ENCODE results near the gene TRAF7.
"Not testable (repeated sequence)": the region's sequence is repeated elsewhere in the genome, so short reads cannot be mapped to it uniquely, and the experiment has no call there.

TRAF7 gene

DNA sequence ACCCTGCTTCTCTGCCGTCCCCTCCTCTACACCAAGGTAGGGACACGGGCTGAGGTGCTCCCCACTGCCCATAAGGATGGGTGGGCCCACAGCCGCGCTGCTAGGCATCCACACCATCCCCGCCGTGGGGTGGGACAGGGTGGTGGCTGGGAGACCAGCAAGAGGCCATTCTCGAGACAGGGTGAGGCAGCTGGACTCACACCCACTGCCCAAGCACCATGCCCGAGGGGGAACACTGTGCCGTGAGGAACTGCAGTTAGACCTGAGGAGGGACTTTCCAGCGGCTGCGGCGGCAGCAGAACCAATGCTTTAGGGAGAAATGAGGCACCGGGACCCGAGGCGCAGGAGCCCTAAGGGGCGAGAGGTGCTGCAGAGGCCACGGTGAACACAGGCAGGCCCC is 33.2 kb upstream of the TRAF7 start:
- DNase-seq (ENCODE audit: low read depth in 2 of 2), result no peak

- not testable (repeated sequence) for DNase-seq (ENCODE audit: low read depth in 2 of 2)
Observed at GRCh38 chr16:2122934-2123683, 32.5 kb upstream of the TRAF7 start.

DNA sequence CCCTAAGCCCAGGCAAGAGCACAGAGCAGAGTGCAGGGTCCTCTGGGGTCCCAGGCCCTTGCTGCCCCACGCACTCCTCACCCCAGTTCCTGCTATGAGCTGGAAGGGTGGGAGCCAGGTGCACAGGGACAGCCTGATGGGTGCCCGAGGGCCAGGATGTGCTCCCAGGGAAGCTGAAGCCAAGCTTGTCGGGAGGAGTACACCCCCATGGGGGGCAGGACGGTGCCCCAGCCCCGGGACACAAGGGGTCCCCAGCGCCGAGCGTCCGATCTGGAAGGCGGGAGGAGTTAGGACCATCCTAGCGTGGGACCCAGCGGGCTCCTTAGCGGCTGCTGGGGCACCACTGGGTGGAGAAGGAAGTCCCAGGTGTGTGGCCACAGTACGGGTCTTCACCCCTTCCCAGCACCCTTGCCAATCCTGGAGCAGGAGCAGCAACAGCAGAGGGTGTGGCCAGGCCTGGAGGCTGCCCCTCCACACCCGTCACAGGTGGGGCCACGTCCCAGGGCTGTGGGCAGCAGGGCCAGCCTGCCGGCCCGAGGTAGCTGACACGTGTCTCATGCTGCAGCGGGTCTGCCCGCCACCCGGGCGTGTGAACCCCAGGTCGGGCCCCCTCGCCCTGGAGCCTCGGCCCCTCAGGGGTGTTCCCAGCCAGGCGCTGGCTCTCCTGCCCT is 31.7 kb upstream of the TRAF7 start:
- DNase-seq (ENCODE audit: low read depth in 2 of 2), result not testable (repeated sequence)

- not testable (repeated sequence) for DNase-seq (ENCODE audit: low read depth in 2 of 2)
Observed at GRCh38 chr16:2124377-2124693, 31.2 kb upstream of the TRAF7 start.

DNA sequence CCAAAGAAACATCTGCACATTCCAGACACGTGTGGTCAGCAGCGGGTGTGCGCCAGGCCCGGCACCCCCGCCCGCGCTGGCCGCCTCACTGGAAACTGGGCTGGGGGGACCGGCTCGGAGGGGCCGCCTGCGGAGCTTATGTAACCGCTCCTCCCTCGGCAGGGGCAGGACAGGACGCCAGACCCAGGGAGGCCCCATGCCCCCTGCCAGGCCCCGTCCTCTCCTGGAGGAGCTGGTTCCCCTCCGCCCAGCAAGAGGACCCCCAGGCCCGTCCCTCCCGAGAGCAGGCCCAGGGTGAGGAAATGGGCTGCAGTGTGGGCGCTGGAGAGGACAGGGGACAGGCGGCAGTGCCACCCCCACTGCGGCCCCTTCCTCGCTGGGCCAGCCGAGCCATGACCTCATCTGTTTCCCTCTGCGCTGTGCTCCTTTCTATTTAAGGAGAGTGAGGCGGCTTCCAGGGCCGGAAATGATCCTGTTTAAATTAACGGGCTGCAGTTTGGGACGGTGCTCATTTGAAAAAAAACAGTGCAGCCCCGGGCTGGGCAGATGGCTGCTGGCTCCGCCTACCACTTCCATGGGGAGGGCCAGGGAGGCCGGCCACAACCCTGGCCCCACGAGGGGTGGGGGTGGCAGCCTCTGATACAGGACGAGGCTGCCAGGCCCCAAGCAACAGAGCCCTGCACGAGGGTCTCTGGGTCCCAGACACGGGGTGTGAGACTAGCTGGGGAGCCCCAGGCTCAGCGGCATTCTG is 30.7 kb upstream of the TRAF7 start:
- DNase-seq (ENCODE audit: low read depth in 2 of 2), result peak in 1 of 2 experiments; percentile 32

DNA sequence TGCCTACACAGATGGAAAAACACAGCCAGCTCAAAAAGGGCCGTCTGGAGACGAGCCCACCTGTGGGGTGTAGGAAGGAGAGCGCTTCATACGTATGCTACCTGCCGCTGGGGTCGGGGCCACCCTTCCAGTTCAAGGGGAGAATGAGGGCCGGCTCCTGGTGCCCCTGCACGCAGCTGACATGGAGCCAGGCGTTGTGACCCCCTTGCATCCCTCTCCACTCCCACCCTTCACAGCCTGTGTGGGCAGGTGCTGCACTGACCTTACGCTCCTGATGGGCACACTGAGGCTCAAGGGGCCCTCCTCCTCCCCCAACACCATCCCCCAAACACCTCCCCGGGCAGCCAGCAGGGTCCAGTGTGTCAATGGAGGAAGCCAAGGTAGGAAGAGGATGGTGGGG is 30.0 kb upstream of the TRAF7 start:
- not testable (repeated sequence) for DNase-seq (ENCODE audit: low read depth in 2 of 2)

GRCh38 chr16:2126161-2126743 is 29.3 kb upstream of the TRAF7 start:
- DNase-seq (ENCODE audit: low read depth in 2 of 2), result not testable (repeated sequence)

- not testable (repeated sequence) for DNase-seq (ENCODE audit: low read depth in 2 of 2)
Observed at GRCh38 chr16:2126928-2127556, 28.5 kb upstream of the TRAF7 start.

DNA sequence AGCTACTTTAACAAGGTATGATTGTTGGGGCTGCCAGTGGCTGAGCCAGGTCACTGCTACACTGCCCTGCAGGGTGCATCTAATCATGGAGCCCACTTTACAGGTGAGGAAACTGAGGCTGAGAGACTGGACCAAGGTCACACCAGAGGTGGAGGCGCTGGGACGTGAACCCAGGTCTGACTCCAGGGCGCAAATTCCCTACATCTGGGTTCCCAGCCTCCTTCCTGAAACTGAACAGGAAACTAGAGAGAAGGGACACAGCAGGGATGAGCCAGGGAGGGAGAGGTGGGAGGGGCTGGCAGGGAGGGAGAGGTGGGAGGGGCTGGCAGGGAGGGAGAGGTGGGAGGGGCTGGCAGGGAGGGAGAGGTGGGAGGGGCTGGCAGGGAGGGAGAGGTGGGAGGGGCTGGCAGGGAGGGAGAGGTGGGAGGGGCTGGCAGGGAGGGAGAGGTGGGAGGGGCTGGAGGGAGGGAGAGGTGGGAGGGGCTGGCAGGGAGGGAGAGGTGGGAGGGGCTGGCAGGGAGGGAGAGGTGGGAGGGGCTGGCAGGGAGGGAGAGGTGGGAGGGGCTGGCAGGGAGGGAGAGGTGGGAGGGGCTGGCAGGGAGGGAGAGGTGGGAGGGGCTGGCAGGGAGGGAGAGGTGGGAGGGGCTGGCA is 27.8 kb upstream of the TRAF7 start:
- not testable (repeated sequence) for DNase-seq (ENCODE audit: low read depth in 2 of 2)

DNA sequence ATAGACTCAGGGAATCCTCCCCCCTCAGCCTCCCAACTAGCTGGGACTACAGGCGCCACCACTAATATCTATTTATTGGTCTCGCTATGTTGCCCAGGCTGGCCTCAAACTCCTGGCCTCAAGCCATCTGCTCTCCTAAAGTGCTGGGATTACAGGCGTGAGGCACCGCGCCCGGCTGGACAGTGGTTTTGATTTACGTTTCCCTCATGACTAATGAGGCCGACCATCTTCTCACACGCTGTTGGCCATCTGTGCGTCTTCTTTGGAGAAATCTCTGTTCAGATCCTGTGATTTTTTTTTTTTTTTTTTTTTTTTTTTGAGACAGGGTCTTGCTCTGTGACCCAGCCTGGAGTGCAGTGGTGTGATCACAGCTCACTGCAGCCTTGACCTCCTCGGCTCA is 26.3 kb upstream of the TRAF7 start:
- not testable (repeated sequence) for DNase-seq (ENCODE audit: low read depth in 2 of 2)

DNA sequence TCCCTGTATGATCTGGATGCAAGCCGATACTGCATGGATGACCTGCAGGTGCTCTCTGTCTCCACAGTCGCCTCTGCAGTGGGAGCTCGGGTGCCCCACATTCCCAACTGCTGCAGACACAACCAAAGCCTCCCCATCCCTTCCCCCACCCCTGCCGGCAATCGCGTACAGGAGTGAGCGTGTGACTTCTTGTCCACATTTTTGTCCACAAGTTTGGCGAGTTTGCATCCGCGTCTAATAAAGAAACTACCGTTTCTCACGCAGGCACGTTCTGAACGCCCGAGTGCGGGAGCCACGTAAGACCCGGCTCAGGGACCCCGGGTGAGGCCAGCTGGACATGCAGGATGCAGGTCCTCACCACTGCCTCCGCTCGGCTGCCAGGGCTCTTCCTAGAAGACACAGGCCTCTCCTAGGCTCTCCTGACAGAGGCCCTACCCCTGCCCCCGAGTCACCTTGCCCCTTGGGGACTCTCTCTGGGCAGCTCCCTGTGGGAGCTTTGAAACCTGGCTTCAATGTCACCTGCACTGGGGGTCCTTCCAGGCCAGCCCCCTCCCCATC is 25.6 kb upstream of the TRAF7 start:
- not testable (repeated sequence) for DNase-seq (ENCODE audit: low read depth in 2 of 2)

GRCh38 chr16:2133797-2134196 is 21.8 kb upstream of the TRAF7 start:
- not testable (repeated sequence) for DNase-seq (ENCODE audit: low read depth in 2 of 2)

DNA sequence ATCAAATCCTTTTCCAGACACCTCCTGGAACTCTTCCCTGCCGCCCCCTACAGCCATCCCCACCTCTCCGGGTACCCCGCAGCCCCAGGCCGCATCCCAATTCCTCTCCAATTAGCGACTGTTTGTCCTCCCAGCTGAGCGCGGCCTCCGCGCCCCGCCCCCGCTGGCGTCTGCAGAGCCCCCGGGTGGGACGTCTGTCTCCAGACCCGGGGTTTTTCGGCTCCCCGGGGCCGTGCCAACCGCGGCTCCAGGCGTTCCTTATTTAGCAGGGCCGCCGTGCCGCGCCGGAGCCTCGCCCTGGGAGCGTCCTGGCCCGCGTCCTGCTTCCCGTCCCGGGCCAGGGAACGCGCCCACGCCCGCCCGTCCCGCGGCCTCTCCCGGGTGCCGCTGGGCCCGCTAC is 20.5 kb upstream of the TRAF7 start:
- not testable (repeated sequence) for DNase-seq (ENCODE audit: low read depth in 2 of 2)

DNA sequence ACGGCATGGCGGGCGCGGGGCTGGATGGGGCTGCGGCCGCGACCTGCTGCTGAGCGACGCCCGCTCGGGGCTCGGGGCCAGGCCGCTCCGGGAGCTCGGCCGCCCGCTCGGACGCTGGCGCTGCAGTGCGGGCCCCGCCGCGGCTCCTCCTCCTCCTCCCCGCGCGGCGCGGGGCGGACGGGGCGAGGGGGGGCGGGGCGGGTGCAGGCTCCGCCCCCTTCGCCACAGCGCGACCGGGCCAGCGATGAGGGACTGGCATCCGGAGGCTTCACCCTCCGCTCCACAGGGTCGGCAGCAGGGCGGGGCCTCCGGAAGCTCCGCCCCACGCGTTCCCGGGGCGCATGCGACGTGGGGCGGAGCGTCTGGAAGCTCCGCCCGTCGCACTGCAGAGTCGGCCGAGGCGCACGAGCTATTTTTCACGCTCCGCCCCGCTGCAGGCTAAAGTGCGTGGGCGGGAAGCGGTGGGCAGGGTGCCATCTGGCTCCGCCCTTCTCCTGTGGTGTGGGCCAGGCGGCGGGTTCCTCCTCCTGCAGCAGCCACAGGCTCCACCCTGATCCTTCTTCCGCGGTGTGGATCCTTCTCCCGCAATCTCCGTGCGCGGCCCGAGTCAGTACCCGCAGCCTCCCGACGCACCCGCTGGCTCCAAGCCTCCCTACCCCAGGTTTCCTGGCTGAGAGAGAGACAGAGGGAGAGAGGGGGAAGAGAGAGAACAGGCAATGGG is 19.7 kb upstream of the TRAF7 start, which contains the start of gene PKD1:
Gene PKD1, minus strand, starts transcription at position 129 of the 721 bp plus-strand sequence. CDS start 209 bp downstream, outside the sequence.
- peak; percentile 86 to 91 for DNase-seq (ENCODE audit: low read depth in 2 of 2)

- DNase-seq (ENCODE audit: low read depth in 2 of 2), result no peak
Observed at GRCh38 chr16:2142942-2143877, 12.4 kb upstream of the TRAF7 start.

DNA sequence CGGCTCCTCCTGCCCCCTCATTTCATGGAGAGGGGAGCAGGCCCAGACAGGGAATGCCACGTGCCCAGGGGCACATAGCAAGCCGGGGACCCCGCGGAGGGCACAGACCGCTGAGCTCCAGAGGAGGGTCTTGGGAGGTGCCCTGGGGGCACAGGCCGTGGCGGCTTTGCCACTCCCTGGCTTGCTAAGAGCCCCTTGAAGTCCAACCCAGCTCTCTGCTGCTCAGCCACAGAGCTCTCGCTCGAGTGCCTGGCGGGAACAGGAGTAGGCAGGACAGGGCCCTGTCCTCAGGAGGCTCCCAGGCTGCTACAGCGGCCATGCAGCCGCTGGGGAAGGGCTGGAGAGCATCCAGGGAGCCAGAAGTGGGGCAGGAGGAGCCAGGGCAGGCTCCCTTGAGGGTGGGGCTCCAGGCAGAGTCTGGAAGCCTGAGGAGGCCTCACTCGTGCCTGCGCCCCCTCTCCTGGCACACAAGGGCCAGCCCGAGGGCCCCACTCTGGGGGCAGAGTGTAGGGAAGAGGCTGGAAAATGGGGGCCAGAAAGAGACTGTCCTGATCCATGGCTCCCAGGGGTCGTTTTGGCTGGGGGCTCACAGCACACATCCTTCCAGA is 11.6 kb upstream of the TRAF7 start:
- no peak for DNase-seq (ENCODE audit: low read depth in 2 of 2)

DNA sequence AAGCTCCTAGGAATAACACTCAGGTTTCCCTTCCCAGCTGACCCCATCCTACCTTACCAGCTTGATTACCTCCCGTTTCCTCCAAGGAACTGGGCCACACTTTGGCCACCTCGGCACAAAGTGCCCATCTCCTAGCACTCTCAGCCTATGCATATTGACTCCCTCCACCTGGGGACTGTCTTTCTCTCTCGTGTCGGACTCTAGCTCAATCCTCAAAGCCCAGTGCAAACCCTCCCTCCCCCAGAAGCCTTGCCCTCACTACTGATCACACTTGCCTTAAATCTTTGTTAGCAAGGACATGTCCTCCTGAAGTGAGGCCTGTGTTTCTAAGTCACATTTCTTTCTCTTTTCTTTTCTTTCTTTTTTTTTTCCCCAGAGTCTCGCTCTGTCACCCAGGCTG is 9.7 kb upstream of the TRAF7 start:
- no peak for DNase-seq (ENCODE audit: low read depth in 2 of 2)

- DNase-seq (ENCODE audit: low read depth in 2 of 2), result no peak
Observed at GRCh38 chr16:2147378-2147777, 8.2 kb upstream of the TRAF7 start.

All from fibroblast of skin of left biceps (primary cell).